ENCODE results near the gene SUMO3. TPM values are rescaled to one million over a fixed set of nuclear protein-coding genes. Genes with fewer than 3 reads are reported as not detected.

Gene SUMO3
- total and polyA plus RNA-seq, 2 experiments from 2014 or later = 90.8 to 103 TPM

GRCh38 chr21:44822484-44823178 lies 4.8 kb upstream of the SUMO3 start:
- Histone ChIP-seq H3K79me2 (replicated peaks; ENCODE audit: insufficient read depth) (no peaks in the 10 kb centered on the region), H3K4me3 (no peak overlapping the region), H2AFZ (no peak overlapping the region), H3K27ac (ENCODE audit: low read depth) (no peak overlapping the region), H3K4me1 (ENCODE audit: insufficient read depth) (no peaks in the 10 kb centered on the region), H3K36me3 (ENCODE audit: insufficient read depth) (0 out of 2 replicates have a peak, but pooled peaks cover 9% of the 10 kb centered on the region), H3K27me3 (ENCODE audit: insufficient read depth) (0 out of 2 replicates have a peak, but pooled peaks cover 8% of the 10 kb centered on the region), H3F3A (replicated peaks; ENCODE audit: low read depth) (no peaks in the 10 kb centered on the region), H3K4me2 (no peak overlapping the region), H4K20me1 (replicated peaks; ENCODE audit: insufficient read depth) (no peaks in the 10 kb centered on the region), H3K9me2 (ENCODE audit: insufficient read depth) (no peaks in the 10 kb centered on the region)
- TF ChIP-seq EZH2 (IDR thresholded peaks at IDR 0.05; ENCODE audit: low read depth, unreplicated experiment) (no peak), ZNF462 (CRISPR knock-in tag; IDR thresholded peaks at IDR 0.05) (no peak), CTCF (conservative IDR thresholded peaks at IDR 0.05; ENCODE audit: low read depth in 2 of 2) (no peak), STAT1 (IDR thresholded peaks at IDR 0.05; ENCODE audit: unreplicated experiment) (no peak), ZNF114 (CRISPR knock-in tag; IDR thresholded peaks at IDR 0.05) (no peak), ETS1 (IDR thresholded peaks at IDR 0.05) (no peak), JUNB (IDR thresholded peaks at IDR 0.05; ENCODE audit: unreplicated experiment) (no peak), NANOG (IDR thresholded peaks at IDR 0.05; ENCODE audit: borderline replicate concordance) (no peak), CREB1 (CRISPR knock-in tag; IDR thresholded peaks at IDR 0.05; ENCODE audit: low read depth) (no peak), REST (IDR thresholded peaks at IDR 0.05; ENCODE audit: unreplicated experiment) (no peak), POLR2AphosphoS5 (IDR thresholded peaks at IDR 0.05; ENCODE audit: low read depth) (no peak), EZH2phosphoT487 (IDR thresholded peaks at IDR 0.05; ENCODE audit: unreplicated experiment) (no peak), ZNF331 (CRISPR knock-in tag; IDR thresholded peaks at IDR 0.05; ENCODE audit: low read depth) (no peak)
- H3K27me3 Mint-ChIP-seq (ENCODE audit: insufficient read depth, low read depth, poor library complexity) = peaks cover 20% of the 10 kb centered on the region
- H3K4me3 Mint-ChIP-seq = no peak overlapping the region
- H3K9me3 Mint-ChIP-seq = peaks cover 73% of the 10 kb centered on the region
- DNase-seq (ENCODE audit: low spot score) (no peak), ATAC-seq (no peak)
- no peaks in the 10 kb centered on the region; the same call in 2 of the 3 replicates for H3K4me1 Mint-ChIP-seq
- peaks cover 41% of the 10 kb centered on the region for H3K36me3 Mint-ChIP-seq (ENCODE audit: low read depth)
- no peak overlapping the region for H3K27ac Mint-ChIP-seq
